Fibroblast of mammary gland (primary cell): ENCODE data around the gene LRRC40.

Source experiments
- DNase-seq: peaks from one replicate; pipeline ENCODE4 v3.0.0-alpha.2; 2010; ENCODE audit warnings: low read depth
- H3K4me3 ChIP-seq: 2 replicates; pipeline ENCODE4 v1.5.1; 2011; ENCODE audit warnings: low read depth, mild to moderate bottlenecking, low read length, moderate library complexity; ENCODE audit not compliant: control insufficient read depth
- TF ChIP-seq, protein P1 (sequence below): conservative IDR thresholded peaks from 2 replicates; pipeline ENCODE4 v1.5.1; 2011; ENCODE audit warnings: low read depth, low read length, inconsistent platforms; ENCODE audit not compliant: control insufficient read depth, insufficient read depth

LRRC40 gene

DNA sequence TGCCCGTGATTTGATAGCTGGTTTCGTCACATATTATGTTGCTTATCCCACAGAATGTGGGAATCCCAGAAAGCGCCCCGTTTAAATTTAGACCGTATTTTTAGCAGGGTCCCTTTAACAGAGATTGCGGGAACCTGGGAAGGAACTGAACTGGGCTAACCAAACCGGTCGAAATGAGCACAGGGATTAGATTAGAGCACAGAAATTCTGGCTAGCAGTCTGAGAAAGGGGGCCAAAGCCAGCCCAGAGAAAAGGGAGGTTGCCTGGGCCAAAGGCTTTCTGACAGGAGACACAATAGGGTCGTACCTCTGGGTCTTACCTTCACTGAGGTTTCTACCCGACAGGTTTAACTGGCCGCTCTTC, 327 bp downstream of the LRRC40 start:
- no peak for DNase-seq
- TF ChIP-seq, protein P1, sequence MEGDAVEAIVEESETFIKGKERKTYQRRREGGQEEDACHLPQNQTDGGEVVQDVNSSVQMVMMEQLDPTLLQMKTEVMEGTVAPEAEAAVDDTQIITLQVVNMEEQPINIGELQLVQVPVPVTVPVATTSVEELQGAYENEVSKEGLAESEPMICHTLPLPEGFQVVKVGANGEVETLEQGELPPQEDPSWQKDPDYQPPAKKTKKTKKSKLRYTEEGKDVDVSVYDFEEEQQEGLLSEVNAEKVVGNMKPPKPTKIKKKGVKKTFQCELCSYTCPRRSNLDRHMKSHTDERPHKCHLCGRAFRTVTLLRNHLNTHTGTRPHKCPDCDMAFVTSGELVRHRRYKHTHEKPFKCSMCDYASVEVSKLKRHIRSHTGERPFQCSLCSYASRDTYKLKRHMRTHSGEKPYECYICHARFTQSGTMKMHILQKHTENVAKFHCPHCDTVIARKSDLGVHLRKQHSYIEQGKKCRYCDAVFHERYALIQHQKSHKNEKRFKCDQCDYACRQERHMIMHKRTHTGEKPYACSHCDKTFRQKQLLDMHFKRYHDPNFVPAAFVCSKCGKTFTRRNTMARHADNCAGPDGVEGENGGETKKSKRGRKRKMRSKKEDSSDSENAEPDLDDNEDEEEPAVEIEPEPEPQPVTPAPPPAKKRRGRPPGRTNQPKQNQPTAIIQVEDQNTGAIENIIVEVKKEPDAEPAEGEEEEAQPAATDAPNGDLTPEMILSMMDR: no peak
- peak overlapping the region; percentile 97 for H3K4me3 ChIP-seq

DNA sequence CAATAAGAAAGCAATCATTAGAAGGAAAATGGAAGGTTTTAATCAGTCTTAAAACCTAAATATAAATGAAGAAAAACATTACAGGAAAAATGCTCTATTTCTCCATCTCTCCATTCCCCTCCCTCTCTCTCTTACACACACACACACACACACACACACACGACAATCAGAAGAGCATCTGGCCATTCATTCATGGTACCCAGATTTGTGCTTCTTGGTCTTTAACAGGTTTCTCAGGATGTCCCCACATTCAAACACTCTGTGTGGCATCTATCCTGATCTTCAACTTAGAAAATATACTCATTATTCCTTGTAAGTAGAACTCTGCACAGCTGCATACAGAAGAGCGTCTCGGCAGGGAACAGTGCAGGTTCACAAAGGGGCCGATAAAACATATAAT, 779 bp downstream of the LRRC40 start:
- peak; percentile 23 for DNase-seq
- peak overlapping the region; percentile 97 for H3K4me3 ChIP-seq
- TF ChIP-seq, protein P1: no peak

DNA sequence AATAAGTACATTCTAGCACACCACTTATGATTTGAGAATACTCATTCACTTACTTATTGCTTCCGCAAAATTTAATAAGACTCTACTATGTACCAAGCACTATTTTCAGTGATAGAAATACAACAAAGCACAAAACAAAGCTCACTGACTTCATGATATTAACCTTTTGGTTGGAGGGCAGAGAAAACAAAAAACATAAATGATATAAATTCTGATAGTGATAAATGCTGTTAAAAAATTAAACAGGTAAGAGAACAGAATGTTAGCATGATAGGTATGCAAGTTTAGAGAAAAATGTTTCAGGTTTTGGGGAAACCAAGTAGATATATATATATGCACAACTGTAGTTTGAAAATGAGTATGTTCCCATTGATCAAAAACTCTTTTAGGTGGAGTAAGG, 1.2 kb downstream of the LRRC40 start:
- DNase-seq: no peak
- TF ChIP-seq, protein P1: no peak
- H3K4me3 ChIP-seq: peak overlapping the region; percentile 97

DNA sequence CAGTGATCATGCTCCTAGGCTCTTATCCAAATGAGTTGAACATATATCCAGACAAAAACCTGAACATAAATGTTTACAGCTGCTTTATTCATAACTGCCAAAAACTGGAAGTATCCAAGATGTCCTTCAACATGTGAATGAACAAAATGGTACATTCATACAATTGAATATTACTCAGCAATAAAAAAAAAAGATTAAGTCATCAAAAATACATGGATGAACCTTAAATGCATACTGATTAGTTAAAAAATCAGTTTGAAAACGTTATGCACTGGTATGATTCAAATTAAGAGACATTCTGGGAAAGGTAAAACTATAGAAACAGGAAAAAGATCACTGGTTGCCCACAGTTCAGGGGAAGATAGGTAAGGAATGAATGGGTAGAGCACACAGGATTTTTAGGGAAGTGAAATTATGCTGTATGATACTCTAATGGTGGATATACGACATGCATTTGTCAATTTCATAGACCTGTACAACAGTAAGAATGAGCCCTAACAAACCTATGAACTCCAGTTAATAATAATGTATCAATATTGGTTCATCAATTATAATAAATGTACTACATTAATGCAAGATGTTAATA, 3.1 kb downstream of the LRRC40 start:
- TF ChIP-seq, protein P1: no peak
- no peak for DNase-seq
- H3K4me3 ChIP-seq: no peak overlapping the region

DNA sequence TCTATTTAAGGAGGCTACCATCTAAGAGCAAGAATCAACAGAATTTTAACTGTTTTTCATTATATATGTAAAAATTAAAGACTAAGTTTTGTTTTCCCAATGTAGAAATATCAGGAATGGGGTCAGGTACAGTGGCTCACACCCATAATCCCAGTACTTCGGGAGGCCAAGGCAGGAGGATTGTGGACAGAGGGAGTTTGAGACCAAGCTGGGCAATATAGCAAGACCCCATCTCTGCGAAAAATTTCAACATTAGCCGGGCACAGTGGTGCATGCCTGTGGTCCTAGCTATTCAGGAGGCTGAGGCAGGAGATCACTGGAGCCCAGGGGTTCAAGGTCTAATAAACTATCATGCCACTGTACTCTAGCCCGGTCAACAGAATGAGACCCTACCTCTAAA, 5.3 kb downstream of the LRRC40 start:
- no peak for DNase-seq
- H3K4me3 ChIP-seq: no peak overlapping the region
- TF ChIP-seq, protein P1: no peak

DNA sequence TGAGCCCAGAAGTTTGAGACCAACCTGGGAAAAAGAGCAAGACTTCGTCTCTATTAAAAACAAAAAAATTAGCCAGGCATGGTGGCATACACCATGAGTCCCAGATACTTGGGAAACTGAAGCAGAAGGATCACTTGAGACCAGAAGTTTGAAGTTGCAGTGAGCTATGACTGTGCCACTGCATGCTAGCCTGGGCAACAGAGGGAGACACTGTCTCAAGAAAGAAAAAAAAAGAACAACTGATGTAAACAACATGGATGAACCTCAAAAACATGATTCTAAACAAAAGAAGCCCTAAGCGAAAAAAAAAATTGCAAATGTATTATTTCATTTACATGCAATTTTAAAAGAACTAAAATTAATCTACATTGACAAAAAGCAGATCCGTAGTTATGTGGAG, 9.0 kb downstream of the LRRC40 start:
- TF ChIP-seq, protein P1: no peak
- no peak overlapping the region for H3K4me3 ChIP-seq
- DNase-seq: no peak

DNA sequence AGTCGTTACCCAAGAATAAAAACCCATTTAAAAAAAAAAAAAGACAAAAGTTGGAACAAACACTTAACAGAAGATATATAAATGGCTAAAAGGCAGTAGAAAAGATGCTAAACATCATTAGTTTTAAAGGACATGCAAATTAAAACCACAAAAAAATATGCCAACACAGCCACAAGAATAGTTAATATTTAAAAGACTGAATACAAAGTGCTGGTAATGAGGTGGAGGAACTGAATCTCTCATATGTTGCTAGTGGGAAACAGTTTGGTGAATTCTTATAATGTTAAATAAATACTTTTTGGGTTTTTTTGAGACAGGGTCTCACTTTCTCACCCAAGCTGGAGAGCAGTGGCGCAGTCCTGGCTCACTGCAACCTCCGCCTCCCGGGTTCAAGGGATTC, 10.0 kb downstream of the LRRC40 start:
- TF ChIP-seq, protein P1: no peak
- H3K4me3 ChIP-seq: no peak overlapping the region
- no peak for DNase-seq
